Activated CD4-positive, alpha-beta T cell treated with anti-CD3 and anti-CD28 coated beads, Interleukin-2, amount 50 U/mL, for 16 hours (primary cell): ENCODE measurements around the gene MSI2.

Source experiments
- DNase-seq: peaks from one replicate; pipeline ENCODE4 v3.0.0-alpha.2; 2020

Gene MSI2

GRCh38 chr17:57372156-57372555 lies 115.8 kb downstream of the MSI2 start:
- no peak for DNase-seq

- DNase-seq: no peak
Observed at GRCh38 chr17:57373048-57373447, 116.7 kb downstream of the MSI2 start.

GRCh38 chr17:57373756-57374155 lies 117.4 kb downstream of the MSI2 start:
- no peak for DNase-seq

GRCh38 chr17:57375040-57375769 lies 118.9 kb downstream of the MSI2 start:
- DNase-seq: no peak

- DNase-seq: no peak
Observed at GRCh38 chr17:57375770-57376225, 119.5 kb downstream of the MSI2 start.

DNA sequence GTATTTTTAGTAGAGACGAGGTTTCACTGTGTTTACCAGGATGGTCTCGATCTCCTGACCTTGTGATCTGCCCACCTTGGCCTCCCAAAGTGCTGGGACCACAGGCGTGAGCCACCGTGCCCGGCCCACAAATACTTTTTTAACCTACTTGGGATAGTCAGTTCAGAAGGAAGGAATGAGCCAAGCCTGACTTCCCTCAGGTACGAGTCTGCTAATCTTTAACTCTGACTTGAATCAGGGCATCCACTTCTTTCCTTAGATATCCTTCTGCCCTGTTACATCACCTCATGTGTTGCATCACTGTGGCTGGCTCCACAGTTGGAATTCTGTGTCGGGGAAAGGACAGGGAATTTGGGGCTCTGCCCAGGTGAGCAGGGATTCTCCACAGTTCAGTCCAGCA lies 120.8 kb downstream of the MSI2 start:
- DNase-seq: no peak

- DNase-seq: no peak
Observed at GRCh38 chr17:57379237-57379894, 123.0 kb downstream of the MSI2 start.

GRCh38 chr17:57379895-57380434 lies 123.6 kb downstream of the MSI2 start:
- DNase-seq: no peak

DNA sequence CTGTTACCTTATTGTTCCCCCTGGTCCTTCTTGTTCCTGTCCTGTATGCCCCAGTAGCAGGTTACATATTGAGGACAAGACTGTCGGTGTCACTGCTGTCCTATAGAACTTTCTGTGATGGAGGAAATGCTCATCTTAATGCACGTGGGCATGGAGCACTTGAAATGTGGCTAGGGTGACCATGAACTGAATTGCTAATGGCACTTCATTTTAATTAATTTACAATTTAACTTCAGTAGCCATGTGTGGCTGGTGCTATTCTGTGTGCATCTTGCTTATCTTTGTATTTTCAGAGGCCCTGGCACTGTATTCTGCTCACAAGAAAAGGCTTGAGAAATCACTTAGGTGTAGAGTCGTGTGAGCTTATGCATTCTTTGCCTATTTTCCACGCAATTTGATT lies 125.2 kb downstream of the MSI2 start:
- DNase-seq: no peak

GRCh38 chr17:57384219-57384618 lies 127.9 kb downstream of the MSI2 start:
- no peak for DNase-seq

GRCh38 chr17:57385975-57386374 lies 129.7 kb downstream of the MSI2 start:
- no peak for DNase-seq

DNA sequence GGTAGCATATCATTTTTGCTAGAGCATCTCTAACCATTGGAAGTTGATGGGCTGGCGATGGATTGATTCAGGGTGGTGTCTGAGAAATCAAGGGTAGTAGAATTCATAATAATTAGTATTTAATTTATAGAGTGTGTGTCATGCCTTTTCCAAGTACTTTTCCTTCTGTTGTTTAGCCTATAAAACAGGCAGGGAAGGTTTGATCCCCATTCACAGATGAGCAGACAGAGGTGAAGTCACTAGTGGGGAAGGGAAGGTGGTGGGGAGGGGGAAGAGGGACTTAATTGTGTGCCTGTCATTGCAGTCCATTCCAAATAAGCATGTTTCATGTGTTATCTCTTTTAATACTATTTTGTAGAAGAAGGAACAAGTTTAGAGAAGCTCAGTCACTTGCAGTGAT lies 131.3 kb downstream of the MSI2 start:
- no peak for DNase-seq

DNA sequence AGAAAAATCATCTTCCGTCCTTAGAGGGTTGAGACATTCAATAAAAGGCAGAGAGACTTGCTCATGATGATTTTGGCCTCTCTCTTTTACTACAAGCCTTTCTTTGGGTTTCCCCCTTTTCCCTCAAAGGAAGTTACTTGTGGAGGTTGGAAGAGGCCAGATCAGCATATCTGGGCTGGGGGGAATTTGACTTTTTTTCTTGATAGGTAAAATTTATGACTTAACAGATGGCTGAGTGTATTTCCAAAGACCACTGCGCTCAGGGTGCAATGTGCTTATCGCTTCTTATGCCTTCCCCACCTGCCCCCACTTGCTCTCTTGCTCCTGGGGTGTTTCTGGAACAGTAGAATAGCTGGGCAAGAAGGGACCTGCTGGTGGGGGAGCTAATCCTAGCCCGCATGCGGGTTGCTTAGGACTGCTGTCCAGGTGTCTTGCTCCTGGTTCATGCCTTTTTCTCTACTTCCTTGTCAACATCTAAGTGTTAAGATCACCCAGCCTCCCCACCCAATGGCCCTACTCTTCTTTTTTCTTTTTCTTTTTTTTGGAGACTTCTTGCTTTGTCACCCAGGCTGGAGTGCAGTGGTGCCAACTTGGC lies 131.9 kb downstream of the MSI2 start:
- DNase-seq: no peak

DNA sequence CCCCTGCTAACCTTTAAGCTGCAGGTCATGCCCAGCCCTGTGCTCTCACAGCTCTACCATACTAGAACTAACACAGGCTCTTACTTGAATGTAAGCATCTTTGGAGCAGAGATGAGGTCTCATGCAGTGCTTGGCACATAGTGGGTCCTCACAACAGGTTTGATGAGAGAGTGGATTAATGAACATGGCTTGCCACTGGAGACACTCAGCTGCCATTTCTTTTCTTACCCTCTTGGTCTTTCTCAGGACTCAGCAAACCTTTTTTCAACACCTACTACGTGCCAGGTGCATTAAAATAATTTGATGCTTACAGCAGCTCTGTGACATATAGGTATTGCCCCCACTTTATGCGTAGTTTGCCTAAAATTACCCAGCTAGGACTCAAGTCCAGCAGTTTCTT lies 133.2 kb downstream of the MSI2 start:
- no peak for DNase-seq

- DNase-seq: no peak
Observed at GRCh38 chr17:57391076-57391825, 134.9 kb downstream of the MSI2 start.

DNA sequence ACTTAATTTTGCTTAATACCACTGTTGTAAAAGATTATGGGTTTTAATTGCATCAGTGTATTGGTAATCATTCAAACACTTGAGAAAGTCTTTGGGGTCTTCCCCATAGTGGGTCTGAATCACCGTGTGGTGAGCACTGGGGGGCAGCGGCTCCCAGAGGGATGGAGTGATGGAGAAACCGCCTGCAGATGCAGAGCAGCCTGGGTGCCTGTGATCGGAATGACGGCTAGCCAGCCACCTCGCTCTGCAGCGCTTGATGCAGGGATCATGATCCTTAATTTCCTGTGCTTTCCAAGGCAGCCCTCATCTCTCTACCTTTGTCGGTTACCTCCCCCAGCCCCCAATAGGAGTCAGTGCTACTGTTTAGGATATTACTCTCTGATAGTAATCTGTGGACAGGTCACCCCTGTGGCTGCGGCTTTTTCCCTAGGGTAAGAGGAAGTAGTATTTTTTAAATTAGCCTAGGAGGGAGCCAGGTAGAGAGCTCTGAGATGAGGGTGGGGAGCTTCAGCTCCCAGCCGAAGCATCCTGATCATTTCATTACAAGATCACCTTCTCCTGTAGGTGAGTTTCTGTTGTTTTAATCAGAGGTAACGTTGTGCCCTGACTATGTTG lies 135.6 kb downstream of the MSI2 start:
- no peak for DNase-seq

DNA sequence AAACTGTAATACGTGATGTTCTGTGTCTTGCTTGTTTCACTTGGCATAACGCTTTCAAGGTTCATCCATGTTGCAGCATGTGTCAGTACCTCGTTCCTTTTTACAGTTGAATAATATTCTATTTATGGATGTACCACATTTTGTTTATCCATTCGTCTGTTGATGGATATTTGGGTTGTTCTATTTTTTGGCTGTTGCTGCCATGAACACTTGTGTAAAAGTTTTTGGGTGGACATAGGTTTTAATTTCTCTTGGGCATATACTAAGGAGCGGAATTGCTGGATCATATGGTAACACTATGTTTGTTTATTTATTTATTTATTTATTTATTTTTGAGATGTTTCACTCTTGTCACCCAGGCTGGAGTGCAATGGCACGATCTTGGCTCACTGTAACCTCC lies 137.0 kb downstream of the MSI2 start:
- DNase-seq: no peak

- no peak for DNase-seq
Observed at GRCh38 chr17:57394375-57394774, 138.1 kb downstream of the MSI2 start.

GRCh38 chr17:57395721-57396321 lies 139.5 kb downstream of the MSI2 start:
- DNase-seq: no peak

GRCh38 chr17:57396511-57396921 lies 140.2 kb downstream of the MSI2 start:
- no peak for DNase-seq

DNA sequence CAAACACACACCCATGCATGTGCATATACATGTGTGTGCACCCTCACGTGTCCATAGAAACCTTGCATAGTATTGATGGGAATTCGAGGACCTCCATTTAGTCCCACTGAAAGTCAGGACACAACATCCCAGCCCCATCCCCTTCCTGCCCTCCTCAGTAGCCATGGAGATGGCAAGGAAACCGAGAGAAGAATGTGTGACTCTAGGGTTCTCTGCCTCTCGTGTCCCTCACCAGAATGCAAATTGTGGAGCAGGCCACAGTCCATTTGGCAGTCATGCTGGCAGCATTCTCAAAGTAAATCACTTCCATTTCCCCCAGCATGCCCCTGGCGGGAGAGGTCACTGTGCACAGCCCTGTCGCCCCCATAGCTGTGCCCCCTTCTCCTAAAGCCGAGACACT lies 141.1 kb downstream of the MSI2 start:
- DNase-seq: no peak

DNA sequence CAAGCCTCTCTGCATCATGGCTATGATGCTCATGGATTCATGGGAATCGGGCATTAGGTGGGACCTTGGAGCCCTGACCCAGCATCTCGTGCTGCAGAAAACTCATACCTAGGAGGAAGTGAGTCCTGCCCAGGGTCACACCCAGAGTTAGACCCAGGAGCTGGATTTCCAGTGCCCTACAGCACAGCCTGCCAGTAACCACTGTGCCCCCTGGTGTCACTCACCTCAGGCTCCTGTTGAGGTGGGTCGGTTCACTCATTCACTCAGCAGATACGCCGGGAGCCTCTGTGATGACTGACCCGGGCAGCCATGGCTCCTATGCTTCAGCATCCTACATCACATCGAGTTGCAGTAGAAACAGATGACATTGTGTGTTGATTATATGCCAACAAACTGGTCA lies 143.4 kb downstream of the MSI2 start:
- DNase-seq: no peak
